Natural killer cell (primary cell): ENCODE results near the gene DCTD. TPM values are rescaled to one million over a fixed set of nuclear protein-coding genes. Genes with fewer than 3 reads are reported as not detected.

Experiments
- ATAC-seq, 3 donors: fragments of 150-1000 bp in 2 of 3; fragments of 200-7000 bp in 1 of 3; cut with Tn5 transposase; 1 replicate in 1 of 3; 2 replicates in 2 of 3; pipeline ENCODE4 v1.10.0; 2021; ENCODE audit warnings: mild to moderate bottlenecking in 2 of 3, moderate library complexity in 2 of 3
- DNase-seq, 2 donors: peaks; one replicate each; pipeline versions ENCODE4 v3.0.0 to v3.0.0-alpha.2; 2013 to 2021; ENCODE audit warnings: mixed read lengths in 1 of 2
- H3K27ac ChIP-seq: one replicate; pipeline ENCODE4 v1.5.1; 2013; ENCODE audit warnings: mild to moderate bottlenecking, low read length
- H3K27me3 ChIP-seq: one replicate; pipeline ENCODE4 v1.6.1; 2013; ENCODE audit warnings: low read length; ENCODE audit not compliant: control insufficient read depth, insufficient read depth
- H3K36me3 ChIP-seq: one replicate; pipeline ENCODE4 v1.6.1; 2013; ENCODE audit warnings: low read length; ENCODE audit not compliant: control insufficient read depth, insufficient read depth
- H3K4me1 ChIP-seq: one replicate; pipeline ENCODE4 v1.6.1; 2013; ENCODE audit warnings: low read length; ENCODE audit not compliant: control insufficient read depth, insufficient read depth
- H3K4me3 ChIP-seq: one replicate; pipeline ENCODE4 v1.5.1; 2013; ENCODE audit warnings: low read length
- H3K9me3 ChIP-seq: one replicate; pipeline ENCODE4 v1.6.1; 2013; ENCODE audit warnings: low read length; ENCODE audit not compliant: control insufficient read depth, insufficient read depth
- H3K27ac Mint-ChIP-seq, 2 donors: one replicate each; pipeline ENCODE4 v1.8.0; 2022; ENCODE audit warnings: mild to moderate bottlenecking in 2 of 2, mixed read lengths in 2 of 2, moderate library complexity in 1 of 2
- H3K27me3 Mint-ChIP-seq, 2 donors: one replicate each; pipeline ENCODE4 v1.8.0; 2022; ENCODE audit warnings: low read depth in 2 of 2, mixed read lengths in 2 of 2
- H3K36me3 Mint-ChIP-seq: one replicate; pipeline ENCODE4 v1.8.0; 2022; ENCODE audit warnings: mixed read lengths
- H3K4me1 Mint-ChIP-seq, 2 donors: one replicate each; pipeline ENCODE4 v1.8.0; 2022; ENCODE audit warnings: mixed read lengths in 2 of 2
- H3K4me3 Mint-ChIP-seq: one replicate; pipeline ENCODE4 v1.8.0; 2022; ENCODE audit warnings: mild to moderate bottlenecking, moderate library complexity, mixed read lengths
- H3K9me3 Mint-ChIP-seq, 2 donors: one replicate each; pipeline ENCODE4 v1.8.0; 2022; ENCODE audit warnings: mixed read lengths in 2 of 2
- CTCF ChIP-seq: fragments of 200-600 bp; IDR thresholded peaks from one replicate; pipeline ENCODE4 v1.8.0; 2022; ENCODE audit warnings: antibody characterized with exemption
- WGBS: methylation state at CpG from one replicate; pipeline ENCODE4 v1.1.7; 2013; ENCODE audit warnings: missing lambda C conversion rate; ENCODE audit not compliant: insufficient coverage; 5-methylcytosine and 5-hydroxymethylcytosine counted together
- intact Hi-C: fragments of 100-400 bp; cut with micrococcal nuclease; formaldehyde crosslinking; loops from one replicate; pipeline ENCODE4 v1.14.2; 2022
- total RNA-seq, 4 donors: library from RNA; stranded (reverse); fragments of 120-200 nt in 1 of 4; gene quantifications; one replicate each; pipeline versions ENCODE4 v1.2.3 to v1.2.4, GENCODE V29; 2013 to 2022

Gene DCTD
- total RNA-seq, 3 donors from 2014 or later (not counting 1 experiment from before 2014, with no cell fraction given) = 57.2 to 68.2 (median 68.1) TPM

DNA sequence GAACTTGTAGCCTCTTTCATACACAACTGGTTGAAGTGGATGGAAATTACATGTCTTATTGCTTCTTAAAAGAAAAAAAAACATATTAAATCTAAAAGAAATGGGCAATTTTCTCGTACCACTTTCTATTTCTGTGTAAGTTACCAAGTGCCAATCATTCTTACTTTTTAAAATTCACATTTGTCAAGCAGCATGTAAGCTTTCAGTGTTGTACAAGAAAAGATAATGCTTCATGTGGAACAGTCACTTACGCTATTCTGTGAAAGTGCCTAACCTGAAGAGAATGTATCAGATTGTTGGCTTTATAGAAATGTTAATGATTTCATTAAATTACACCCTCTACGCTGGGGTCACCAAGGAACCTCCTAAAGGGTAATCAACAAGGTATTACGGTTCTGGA lies 4.4 kb upstream of the DCTD start:
- H3K27ac Mint-ChIP-seq = no peak overlapping the region

DNA sequence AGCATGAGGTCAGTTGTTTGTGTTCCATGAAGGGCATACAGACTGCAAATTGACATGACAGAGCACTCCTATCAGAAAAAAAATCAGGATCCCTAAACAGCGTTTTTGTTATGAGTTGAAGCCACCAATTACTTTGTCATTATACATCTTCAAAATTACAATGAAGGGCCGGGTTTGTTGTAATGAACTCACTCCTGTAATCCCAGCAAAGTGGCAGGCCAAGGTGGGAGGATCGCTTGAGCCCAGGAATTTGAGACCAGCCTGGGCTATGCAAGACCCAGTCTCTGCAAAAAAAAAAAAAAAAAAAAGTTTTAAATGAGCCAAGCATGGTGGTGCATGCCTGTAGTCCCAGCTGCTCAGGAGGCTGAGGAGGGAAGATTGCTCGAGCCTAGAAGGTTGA lies 3.5 kb upstream of the DCTD start:
- WGBS = 96% methylated on average over 4 of the region's 4 CpGs
- Histone ChIP-seq H3K27me3 (no peaks in the 10 kb centered on the region), H3K27ac (no peak overlapping the region), H3K4me1 (peaks cover 28% of the 10 kb centered on the region), H3K36me3 (no peaks in the 10 kb centered on the region), H3K4me3 (no peak overlapping the region), H3K9me3 (no peaks in the 10 kb centered on the region)
- Mint-ChIP-seq H3K4me1 (peaks cover 31 to 33% of the 10 kb centered on the region in 2 donors), H3K9me3 (peaks cover 0 to 2% of the 10 kb centered on the region in 2 donors), H3K27me3 (peaks cover 0 to 6% of the 10 kb centered on the region in 2 donors), H3K36me3 (no peaks in the 10 kb centered on the region), H3K4me3 (no peak overlapping the region), H3K27ac (no peak overlapping the region)
- intact Hi-C loops = no loop called here
- ATAC-seq (no peak), DNase-seq (no peak)
- TF ChIP-seq CTCF = no peak

More for the DNA sequence above, 4.4 kb upstream of the DCTD start:
- Mint-ChIP-seq H3K9me3 (peaks cover 0 to 2% of the 10 kb centered on the region in 2 donors), H3K4me1 (peaks cover 23 to 25% of the 10 kb centered on the region in 2 donors), H3K27me3 (peaks cover 0 to 6% of the 10 kb centered on the region in 2 donors), H3K4me3 (no peak overlapping the region), H3K36me3 (no peaks in the 10 kb centered on the region)
- intact Hi-C loops = no loop called here
- ATAC-seq (no peak), DNase-seq (no peak)
- WGBS = 100% methylated on average over 1 of the region's 4 CpGs
- TF ChIP-seq CTCF = no peak
- Histone ChIP-seq H3K9me3 (no peaks in the 10 kb centered on the region), H3K27ac (no peak overlapping the region), H3K27me3 (no peaks in the 10 kb centered on the region), H3K4me1 (peaks cover 22% of the 10 kb centered on the region), H3K4me3 (no peak overlapping the region), H3K36me3 (no peaks in the 10 kb centered on the region)

DNA sequence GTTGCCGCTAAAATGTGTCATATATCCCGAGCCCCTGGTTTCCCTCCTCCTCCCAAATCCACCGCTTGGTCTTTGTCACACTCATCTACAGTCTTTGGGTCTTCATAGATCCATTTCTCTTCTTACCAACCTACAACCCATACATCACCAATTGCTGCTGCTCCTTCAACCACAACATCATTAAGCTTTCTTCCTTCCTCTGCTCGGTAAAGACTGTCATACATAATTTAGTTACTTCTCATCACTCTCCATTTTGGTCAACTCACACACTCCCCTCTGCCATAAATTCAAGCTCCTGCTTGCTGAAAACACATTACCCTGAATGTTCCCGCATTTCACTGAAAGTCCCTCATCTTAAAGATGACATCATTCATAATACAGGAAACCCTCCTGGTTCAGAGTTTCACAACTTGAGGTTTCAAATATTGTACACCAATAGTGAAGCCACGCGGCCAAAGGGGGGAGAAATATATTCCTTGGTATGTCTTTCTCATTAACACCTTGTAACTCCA lies 1.7 kb upstream of the DCTD start:
- TF ChIP-seq CTCF = no peak
- H3K27ac ChIP-seq = peak overlapping the region; percentile 100
- H3K36me3 ChIP-seq = peaks cover 8% of the 10 kb centered on the region
- DNase-seq (peak in 1 of 2 donors; percentile 68), ATAC-seq (peak; percentile 18 to 24 (median 22))
- H3K4me1 Mint-ChIP-seq = peaks cover 34 to 37% of the 10 kb centered on the region in 2 donors
- peaks cover 0 to 6% of the 10 kb centered on the region in 2 donors for H3K27me3 Mint-ChIP-seq
- no peaks in the 10 kb centered on the region for H3K9me3 ChIP-seq
- H3K4me1 ChIP-seq = peaks cover 28% of the 10 kb centered on the region
- H3K27ac Mint-ChIP-seq = peak overlapping the region; percentile 90 to 91
- intact Hi-C loops = loop anchor here (1.0 kb wide), 1 partner anchor 110 kb away; no protein-coding TSS in a partner anchor
- peaks cover 0 to 2% of the 10 kb centered on the region in 2 donors for H3K9me3 Mint-ChIP-seq
- 33% methylated on average over 5 of the region's 7 CpGs for WGBS
- H3K27me3 ChIP-seq = no peaks in the 10 kb centered on the region
- H3K4me3 Mint-ChIP-seq = peak overlapping the region; percentile 85
- H3K36me3 Mint-ChIP-seq = no peaks in the 10 kb centered on the region
- no peak overlapping the region for H3K4me3 ChIP-seq
